AG09319 (cell line): ENCODE measurements around the gene RAB28.

Source experiments
- DNase-seq: peaks from one replicate; pipeline ENCODE4 v3.0.0-alpha.2; 2010; ENCODE audit warnings: low read depth; ENCODE audit errors: extremely low read depth
- CTCF ChIP-seq: IDR thresholded peaks from 2 replicates; pipeline ENCODE4 v1.5.1; 2011; ENCODE audit warnings: low read depth, mild to moderate bottlenecking, inconsistent platforms, low read length, moderate library complexity

The RAB28 gene

GRCh38 chr4:13522282-13523104 lies 38.4 kb upstream of the RAB28 start:
- no peak for TF ChIP-seq CTCF
- DNase-seq, result no peak

GRCh38 chr4:13521047-13521446 lies 36.9 kb upstream of the RAB28 start:
- no peak for DNase-seq
- no peak for TF ChIP-seq CTCF

- no peak for DNase-seq
- no peak for TF ChIP-seq CTCF
Measured at GRCh38 chr4:13516315-13516860, 32.2 kb upstream of the RAB28 start.

GRCh38 chr4:13515268-13515667 lies 31.1 kb upstream of the RAB28 start:
- no peak for DNase-seq
- no peak for TF ChIP-seq CTCF

GRCh38 chr4:13514722-13515121 lies 30.6 kb upstream of the RAB28 start:
- DNase-seq, result no peak
- no peak for TF ChIP-seq CTCF

- DNase-seq, result no peak
- no peak for TF ChIP-seq CTCF
Measured at GRCh38 chr4:13511101-13511500, 27.0 kb upstream of the RAB28 start.

GRCh38 chr4:13509442-13509841 lies 25.3 kb upstream of the RAB28 start:
- no peak for TF ChIP-seq CTCF
- DNase-seq, result no peak
